ENCODE measurements around the gene MAP3K4. TPM values are rescaled to one million over a fixed set of nuclear protein-coding genes. Genes with fewer than 3 reads are reported as not detected.

MAP3K4 gene
- total RNA-seq, 1 donor from 2014 or later, result 25.5 TPM

GRCh38 chr6:161153725-161154124 is 162.2 kb downstream of the MAP3K4 start:
- H3K9me3 Mint-ChIP-seq (ENCODE audit: low read depth), result peaks cover 3% of the 10 kb centered on the region
- no peaks in the 10 kb centered on the region for H3K27me3 Mint-ChIP-seq (ENCODE audit: low read depth)
- H3K27ac Mint-ChIP-seq (ENCODE audit: unreplicated experiment), result no peak overlapping the region
- no peak overlapping the region for H3K4me3 Mint-ChIP-seq (ENCODE audit: unreplicated experiment)
- no peak for TF ChIP-seq CTCF (IDR thresholded peaks at IDR 0.05)
- no peaks in the 10 kb centered on the region for H3K4me1 Mint-ChIP-seq (ENCODE audit: low read depth)
- peaks cover 10% of the 10 kb centered on the region for H3K36me3 Mint-ChIP-seq (ENCODE audit: low read depth)
- DNase-seq (ENCODE audit: low spot score), result no peak

GRCh38 chr6:161154796-161155335 is 163.3 kb downstream of the MAP3K4 start:
- no peaks in the 10 kb centered on the region for H3K27me3 Mint-ChIP-seq (ENCODE audit: low read depth)
- no peaks in the 10 kb centered on the region for H3K4me1 Mint-ChIP-seq (ENCODE audit: low read depth)
- no peak for DNase-seq (ENCODE audit: low spot score)
- H3K9me3 Mint-ChIP-seq (ENCODE audit: low read depth), result peaks cover 3% of the 10 kb centered on the region
- no peak overlapping the region for H3K4me3 Mint-ChIP-seq (ENCODE audit: unreplicated experiment)
- no peak for TF ChIP-seq CTCF (IDR thresholded peaks at IDR 0.05)
- H3K36me3 Mint-ChIP-seq (ENCODE audit: low read depth), result peaks cover 8% of the 10 kb centered on the region
- no peak overlapping the region for H3K27ac Mint-ChIP-seq (ENCODE audit: unreplicated experiment)

GRCh38 chr6:161161121-161161520 is 169.6 kb downstream of the MAP3K4 start:
- no peak for TF ChIP-seq CTCF (IDR thresholded peaks at IDR 0.05)
- H3K9me3 Mint-ChIP-seq (ENCODE audit: low read depth), result peaks cover 3% of the 10 kb centered on the region
- peaks cover 29% of the 10 kb centered on the region for H3K4me1 Mint-ChIP-seq (ENCODE audit: low read depth)
- H3K27me3 Mint-ChIP-seq (ENCODE audit: low read depth), result no peaks in the 10 kb centered on the region
- peaks cover 12% of the 10 kb centered on the region for H3K36me3 Mint-ChIP-seq (ENCODE audit: low read depth)
- no peak overlapping the region for H3K4me3 Mint-ChIP-seq (ENCODE audit: unreplicated experiment)
- peak overlapping the region; percentile 57 for H3K27ac Mint-ChIP-seq (ENCODE audit: unreplicated experiment)
- no peak for DNase-seq (ENCODE audit: low spot score)

- DNase-seq (ENCODE audit: low spot score), result no peak
- Mint-ChIP-seq H3K4me1 (ENCODE audit: low read depth) (peaks cover 29% of the 10 kb centered on the region), H3K9me3 (ENCODE audit: low read depth) (no peaks in the 10 kb centered on the region), H3K36me3 (ENCODE audit: low read depth) (peaks cover 10% of the 10 kb centered on the region), H3K27ac (ENCODE audit: unreplicated experiment) (peak overlapping the region; percentile 49), H3K4me3 (ENCODE audit: unreplicated experiment) (no peak overlapping the region), H3K27me3 (ENCODE audit: low read depth) (no peaks in the 10 kb centered on the region)
- no peak for TF ChIP-seq CTCF (IDR thresholded peaks at IDR 0.05)
Measured at GRCh38 chr6:161161889-161162624, 170.5 kb downstream of the MAP3K4 start.

- Mint-ChIP-seq H3K9me3 (ENCODE audit: low read depth) (no peaks in the 10 kb centered on the region), H3K36me3 (ENCODE audit: low read depth) (peaks cover 9% of the 10 kb centered on the region), H3K27ac (ENCODE audit: unreplicated experiment) (no peak overlapping the region), H3K4me3 (ENCODE audit: unreplicated experiment) (no peak overlapping the region), H3K4me1 (ENCODE audit: low read depth) (peaks cover 29% of the 10 kb centered on the region), H3K27me3 (ENCODE audit: low read depth) (no peaks in the 10 kb centered on the region)
- TF ChIP-seq CTCF (IDR thresholded peaks at IDR 0.05), result no peak
- no peak for DNase-seq (ENCODE audit: low spot score)
Measured at GRCh38 chr6:161162722-161163121, 171.2 kb downstream of the MAP3K4 start.

All from chondrocyte (in vitro differentiated cells).